Left renal cortex interstitium (tissue), 4 donors: Measurements from ENCODE around the gene QTRT2. TPM values are rescaled to one million over a fixed set of nuclear protein-coding genes. Genes with fewer than 3 reads are reported as not detected.

Experiments used
- DNase-seq, 4 donors: peaks; one replicate each; pipeline ENCODE4 v3.0.0-alpha.2; 2013; ENCODE audit warnings: low read depth in 4 of 4, low spot score in 2 of 4, missing footprints in 1 of 4
- polyA plus RNA-seq, 4 donors: library from polyadenylated mRNA; unstranded; fragments of 120-200 nt; gene quantifications; one replicate each; pipeline ENCODE4 v1.2.1, GENCODE V29; 2013; ENCODE audit not compliant: insufficient read length in 4 of 4

The QTRT2 gene
- polyA plus RNA-seq, result 10 to 100 TPM; 23.2 to 33.5 (median 27.3) TPM

GRCh38 chr3:114056130-114057010 lies at the start of gene QTRT2, which contains the start of gene CCDC191:
QTRT2 (plus strand) TSS chr3:114056737; CDS start chr3:114065258, 8,521 bp downstream.
CCDC191 (minus strand) TSS chr3:114056526; CDS start chr3:114056466, 60 bp downstream.
- peak; percentile 98 to 100 (median 98) for DNase-seq

DNA sequence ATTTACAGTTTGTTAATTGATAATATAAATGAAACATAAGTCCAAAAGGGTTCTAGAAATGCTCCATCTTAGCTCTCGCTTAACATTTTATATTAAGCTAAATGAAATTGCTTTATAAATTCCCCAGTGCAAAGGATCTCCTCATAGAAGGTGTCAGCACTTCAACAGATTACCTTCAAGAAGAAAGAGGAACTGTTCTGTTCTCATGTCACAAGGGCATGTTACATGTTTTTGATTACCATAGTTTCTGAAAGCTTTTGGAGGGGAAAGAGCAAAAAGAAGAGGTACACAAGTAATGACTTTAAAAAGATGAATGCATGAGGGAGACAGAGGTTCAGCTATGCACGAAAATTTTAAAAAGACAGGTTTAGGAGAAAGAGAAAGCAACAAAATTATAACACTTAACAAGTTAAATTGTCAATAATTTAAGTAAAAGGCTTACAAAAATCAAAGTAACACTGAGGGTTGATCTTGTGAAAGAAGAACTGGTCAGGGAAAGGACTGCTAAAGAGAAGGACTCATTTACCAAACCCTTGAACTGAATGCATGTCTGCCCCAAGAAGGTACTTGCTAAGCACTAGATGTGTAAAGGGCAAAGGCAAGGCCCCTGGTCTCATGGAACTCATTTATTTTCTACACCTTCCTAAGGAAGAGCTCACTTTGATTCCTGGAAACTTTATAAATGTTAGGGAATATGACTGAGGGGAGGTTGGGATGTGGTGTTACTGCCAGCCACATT lies 45.3 kb upstream of the QTRT2 start:
- DNase-seq, result no peak

DNA sequence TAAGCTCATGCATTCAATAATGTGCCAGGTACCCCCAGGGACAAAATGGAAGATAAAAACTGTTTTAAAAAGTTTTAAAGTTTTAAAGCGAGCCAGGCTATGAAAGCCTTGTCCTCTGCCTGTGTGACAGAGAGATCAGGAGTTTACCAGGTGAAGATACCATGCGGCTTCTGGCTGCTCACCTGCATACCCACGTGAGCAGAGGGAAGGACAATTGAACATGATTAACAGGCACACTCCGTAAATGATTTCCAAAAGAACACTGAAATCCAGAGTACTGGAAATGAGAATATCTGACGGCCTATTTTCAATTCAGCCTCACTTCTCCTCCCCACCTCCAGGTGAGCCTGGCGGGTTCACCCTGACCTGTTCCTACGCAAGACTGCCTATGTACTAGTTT lies 42.3 kb upstream of the QTRT2 start:
- no peak for DNase-seq

- DNase-seq, result no peak
Measured at GRCh38 chr3:114019486-114019885, 37.1 kb upstream of the QTRT2 start.

DNA sequence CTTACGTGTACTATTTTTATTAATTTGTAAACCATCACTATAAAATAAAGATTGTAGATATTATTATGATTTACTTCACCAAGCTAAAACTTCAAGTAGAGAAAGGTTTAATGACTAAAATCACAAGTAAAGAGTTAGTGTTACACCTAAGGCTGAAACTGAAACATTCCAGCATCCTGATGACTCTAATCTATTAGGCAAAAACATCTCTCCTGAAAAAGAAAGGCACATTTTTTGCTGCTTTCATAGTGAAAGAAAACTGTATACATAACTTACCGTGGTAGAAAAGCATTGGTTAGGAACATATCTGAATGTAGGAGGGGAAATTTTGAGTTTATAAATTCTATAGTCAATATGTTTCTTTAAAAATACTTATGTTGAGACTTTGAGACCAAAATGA lies 35.6 kb upstream of the QTRT2 start:
- DNase-seq, result no peak

DNA sequence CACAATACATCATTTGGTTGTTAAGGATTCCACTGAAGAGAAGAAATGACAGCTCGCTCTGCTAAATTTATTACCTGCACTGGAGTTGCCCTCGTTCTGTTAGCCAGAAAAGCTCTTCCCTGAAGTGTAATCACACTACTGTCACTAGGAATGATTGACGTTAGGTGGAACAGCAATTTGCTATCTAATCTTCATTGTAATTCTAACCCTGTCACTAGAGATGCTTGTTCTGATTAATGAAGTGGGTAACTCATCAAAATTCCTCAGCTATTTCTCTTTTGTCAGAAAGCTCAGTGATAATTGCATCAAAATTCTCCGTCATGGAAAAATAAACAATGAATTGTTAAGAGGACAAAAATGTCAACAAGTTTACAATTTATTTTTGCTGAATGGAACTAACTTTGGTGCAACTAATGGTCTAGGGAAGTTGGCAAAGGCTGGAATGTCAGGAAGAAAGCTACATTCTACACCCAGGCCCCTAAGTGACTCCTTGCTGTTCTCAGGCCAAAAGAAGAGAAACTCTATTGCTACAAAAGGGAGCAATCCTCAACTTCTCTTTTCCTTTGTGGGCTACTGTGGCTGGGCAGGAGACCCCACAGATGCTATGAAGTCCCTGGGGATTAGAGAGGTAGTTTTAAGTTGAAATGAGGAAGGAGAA lies 34.3 kb upstream of the QTRT2 start:
- peak in 1 of 4 donors; percentile 7 for DNase-seq

DNA sequence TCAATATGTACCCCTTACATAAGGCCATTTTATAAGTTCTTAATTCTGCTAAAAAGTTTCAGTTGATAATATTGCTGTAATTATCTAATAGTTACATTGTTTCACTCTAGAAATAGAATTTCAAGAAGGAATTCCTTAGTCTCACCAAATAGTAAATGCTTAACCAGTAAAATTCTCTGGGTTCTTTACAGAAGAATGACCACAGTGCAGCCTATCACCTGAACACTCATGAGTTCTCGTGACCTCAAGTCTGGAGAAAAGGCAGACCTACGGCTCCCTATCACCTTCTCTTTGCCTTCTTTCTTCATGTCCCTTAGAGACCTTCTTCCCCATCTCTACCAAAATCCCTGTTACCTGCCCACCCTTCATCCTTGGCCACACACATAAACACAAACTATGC lies 31.1 kb upstream of the QTRT2 start:
- DNase-seq, result no peak

GRCh38 chr3:114026331-114026730 lies 30.2 kb upstream of the QTRT2 start:
- DNase-seq, result no peak

- DNase-seq, result no peak
Measured at GRCh38 chr3:114033721-114034120, 22.8 kb upstream of the QTRT2 start.

- no peak for DNase-seq
Measured at GRCh38 chr3:114034211-114034610, 22.3 kb upstream of the QTRT2 start.

DNA sequence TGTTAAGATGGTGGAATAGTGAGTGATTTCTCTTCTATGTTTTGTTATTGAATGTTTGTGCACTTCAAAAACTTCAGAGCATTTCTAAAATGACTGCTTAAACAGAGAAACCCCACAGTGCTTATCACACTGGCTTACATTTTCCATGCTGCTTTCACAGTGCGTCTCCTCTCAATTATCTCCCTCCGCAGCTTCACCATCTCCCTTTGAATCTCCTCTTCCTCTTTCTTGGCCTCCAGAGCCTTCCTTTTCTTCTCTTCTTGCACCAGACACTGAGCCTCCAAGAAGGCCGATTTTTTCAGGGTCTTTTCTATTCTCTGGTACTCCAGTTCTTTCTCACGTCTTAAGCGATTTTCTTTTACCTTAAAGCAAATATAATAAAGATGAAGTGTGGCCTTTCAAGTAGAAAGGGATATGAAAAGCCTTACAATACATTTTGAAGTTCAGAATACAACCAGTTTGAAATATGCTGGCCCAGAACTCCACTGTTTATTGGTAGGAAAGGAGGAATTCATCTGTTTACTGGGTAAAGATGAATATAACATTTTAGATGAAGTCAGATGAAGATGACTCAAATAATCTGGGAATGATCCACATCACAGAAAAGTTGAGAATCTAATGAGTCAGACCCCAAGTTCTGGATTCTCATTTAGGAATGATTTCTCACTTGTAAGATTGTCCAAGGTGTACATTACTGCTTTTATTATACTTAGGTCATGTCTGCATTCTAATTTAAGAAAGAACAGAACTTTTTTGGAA lies 21.6 kb upstream of the QTRT2 start:
- DNase-seq, result no peak

GRCh38 chr3:114035896-114036295 lies 20.6 kb upstream of the QTRT2 start:
- no peak for DNase-seq

DNA sequence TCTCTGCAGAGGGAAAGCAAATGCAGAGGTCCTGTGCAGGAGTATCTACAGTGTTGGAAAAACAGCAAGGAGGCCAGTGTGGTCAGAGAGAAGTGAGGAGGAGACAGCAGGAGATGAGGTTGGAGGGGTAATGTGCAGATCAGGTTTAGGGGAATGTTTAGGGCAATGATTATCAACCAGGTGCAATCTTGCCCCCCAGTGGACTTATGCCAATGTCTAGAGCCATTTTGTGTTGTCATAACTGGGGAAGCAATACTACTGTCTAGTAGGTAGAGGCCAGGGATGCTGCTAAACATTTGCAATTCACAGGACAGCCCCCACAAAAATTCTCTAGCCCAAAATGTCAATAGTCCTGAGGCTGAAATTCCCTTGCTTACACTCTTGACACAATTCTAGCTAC lies 13.3 kb upstream of the QTRT2 start:
- DNase-seq, result no peak

- DNase-seq, result no peak
Measured at GRCh38 chr3:114052216-114052615, 4.3 kb upstream of the QTRT2 start.

DNA sequence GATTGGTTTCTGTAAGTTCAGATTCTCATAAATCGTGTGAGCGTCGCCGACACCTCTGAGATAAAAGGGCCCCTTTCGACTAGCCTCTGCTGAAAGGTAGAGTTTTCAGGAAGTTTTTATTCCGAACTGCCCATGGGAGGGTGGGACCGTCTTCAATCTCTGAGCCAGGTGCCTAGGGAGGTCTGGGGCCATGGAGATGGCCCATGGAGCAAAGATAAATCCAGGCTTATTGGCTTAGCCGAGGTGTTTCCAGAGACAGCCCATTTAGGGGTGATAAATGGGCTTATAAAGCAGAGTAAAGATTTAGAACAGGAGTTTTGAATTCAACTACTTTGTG lies 442 bp downstream of the QTRT2 start:
- DNase-seq, result no peak

- no peak for DNase-seq
Measured at GRCh38 chr3:114058646-114059045, 2.1 kb downstream of the QTRT2 start.

GRCh38 chr3:114060906-114061655 lies 4.5 kb downstream of the QTRT2 start:
- no peak for DNase-seq

DNA sequence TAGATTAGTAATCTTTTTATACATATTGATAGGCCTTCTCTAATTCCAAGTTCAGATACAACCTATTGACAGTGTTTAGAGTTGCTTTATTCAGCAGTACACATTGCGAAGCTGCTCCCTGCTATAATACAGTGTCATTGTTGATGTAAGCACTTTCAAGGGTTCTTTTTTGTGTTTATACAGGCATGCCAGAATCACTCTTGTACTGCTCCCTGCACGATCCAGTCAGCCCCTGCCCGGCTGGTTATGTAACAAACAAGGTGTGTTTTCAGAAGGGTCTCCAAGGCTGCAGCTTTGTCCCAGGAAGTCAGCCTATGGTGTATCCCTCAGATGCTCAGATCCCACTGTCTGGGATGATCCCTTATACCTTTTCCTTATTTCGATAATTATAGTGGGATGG lies 11.3 kb downstream of the QTRT2 start:
- DNase-seq, result no peak

DNA sequence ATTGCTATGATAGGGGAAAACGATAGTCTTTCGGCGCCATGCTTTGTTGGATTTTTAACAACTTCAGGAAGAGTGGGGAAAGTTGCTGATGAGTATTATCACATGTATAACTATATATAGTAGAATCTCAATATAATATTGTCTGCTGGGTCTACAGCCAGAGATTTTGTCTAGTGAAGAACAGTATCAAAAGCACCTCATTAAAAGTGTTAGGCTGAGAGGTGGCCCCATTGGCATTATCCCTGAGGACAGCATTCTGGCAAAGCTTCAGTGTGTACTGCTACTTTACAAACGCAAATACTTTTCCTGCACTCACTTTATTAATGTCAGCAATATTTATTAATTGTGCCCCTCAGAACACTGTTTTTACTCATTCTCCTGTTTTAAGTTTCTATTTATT lies 11.8 kb downstream of the QTRT2 start:
- DNase-seq, result no peak

DNA sequence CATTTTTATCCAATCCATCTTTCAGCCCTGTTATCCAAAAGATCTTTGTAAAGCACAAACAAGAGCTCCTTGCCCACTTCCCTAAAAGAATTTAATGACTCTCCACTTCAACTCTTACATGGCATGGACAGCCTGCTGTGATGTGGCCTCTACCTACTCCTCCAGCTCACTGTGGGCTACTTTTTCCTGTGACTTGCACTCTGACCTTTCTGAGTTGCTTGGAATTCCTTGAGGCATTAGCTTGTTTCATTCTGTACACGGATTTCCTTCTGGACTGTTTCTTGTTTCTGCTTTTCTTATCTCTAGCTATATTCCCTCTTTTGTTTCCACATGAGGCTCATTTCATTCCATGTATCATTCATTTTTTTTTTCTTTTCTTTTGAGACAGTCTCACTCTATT lies 15.2 kb downstream of the QTRT2 start:
- no peak for DNase-seq
